ENCODE data around the gene DMRT1. TPM values are rescaled to one million over a fixed set of nuclear protein-coding genes. Genes with fewer than 3 reads are reported as not detected.

The DMRT1 gene
- total RNA-seq, 1 experiment from 2014 or later: 0.47 TPM

- TF ChIP-seq, protein P1, sequence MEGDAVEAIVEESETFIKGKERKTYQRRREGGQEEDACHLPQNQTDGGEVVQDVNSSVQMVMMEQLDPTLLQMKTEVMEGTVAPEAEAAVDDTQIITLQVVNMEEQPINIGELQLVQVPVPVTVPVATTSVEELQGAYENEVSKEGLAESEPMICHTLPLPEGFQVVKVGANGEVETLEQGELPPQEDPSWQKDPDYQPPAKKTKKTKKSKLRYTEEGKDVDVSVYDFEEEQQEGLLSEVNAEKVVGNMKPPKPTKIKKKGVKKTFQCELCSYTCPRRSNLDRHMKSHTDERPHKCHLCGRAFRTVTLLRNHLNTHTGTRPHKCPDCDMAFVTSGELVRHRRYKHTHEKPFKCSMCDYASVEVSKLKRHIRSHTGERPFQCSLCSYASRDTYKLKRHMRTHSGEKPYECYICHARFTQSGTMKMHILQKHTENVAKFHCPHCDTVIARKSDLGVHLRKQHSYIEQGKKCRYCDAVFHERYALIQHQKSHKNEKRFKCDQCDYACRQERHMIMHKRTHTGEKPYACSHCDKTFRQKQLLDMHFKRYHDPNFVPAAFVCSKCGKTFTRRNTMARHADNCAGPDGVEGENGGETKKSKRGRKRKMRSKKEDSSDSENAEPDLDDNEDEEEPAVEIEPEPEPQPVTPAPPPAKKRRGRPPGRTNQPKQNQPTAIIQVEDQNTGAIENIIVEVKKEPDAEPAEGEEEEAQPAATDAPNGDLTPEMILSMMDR (IDR thresholded peaks at IDR 0.05 in 2 of 3, conservative IDR thresholded peaks at IDR 0.05 in 1 of 3; ENCODE audit: borderline replicate concordance in 1 of 3, insufficient read depth in 1 of 3, low read depth in 2 of 3, low read length in 2 of 3): no peak
- TF ChIP-seq, protein P2, sequence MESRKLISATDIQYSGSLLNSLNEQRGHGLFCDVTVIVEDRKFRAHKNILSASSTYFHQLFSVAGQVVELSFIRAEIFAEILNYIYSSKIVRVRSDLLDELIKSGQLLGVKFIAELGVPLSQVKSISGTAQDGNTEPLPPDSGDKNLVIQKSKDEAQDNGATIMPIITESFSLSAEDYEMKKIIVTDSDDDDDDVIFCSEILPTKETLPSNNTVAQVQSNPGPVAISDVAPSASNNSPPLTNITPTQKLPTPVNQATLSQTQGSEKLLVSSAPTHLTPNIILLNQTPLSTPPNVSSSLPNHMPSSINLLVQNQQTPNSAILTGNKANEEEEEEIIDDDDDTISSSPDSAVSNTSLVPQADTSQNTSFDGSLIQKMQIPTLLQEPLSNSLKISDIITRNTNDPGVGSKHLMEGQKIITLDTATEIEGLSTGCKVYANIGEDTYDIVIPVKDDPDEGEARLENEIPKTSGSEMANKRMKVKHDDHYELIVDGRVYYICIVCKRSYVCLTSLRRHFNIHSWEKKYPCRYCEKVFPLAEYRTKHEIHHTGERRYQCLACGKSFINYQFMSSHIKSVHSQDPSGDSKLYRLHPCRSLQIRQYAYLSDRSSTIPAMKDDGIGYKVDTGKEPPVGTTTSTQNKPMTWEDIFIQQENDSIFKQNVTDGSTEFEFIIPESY (IDR thresholded peaks at IDR 0.05; ENCODE audit: extremely low read depth, insufficient replicate concordance, low read length): no peak
- TF ChIP-seq CEBPB (IDR thresholded peaks at IDR 0.05; ENCODE audit: low read depth) (no peak), POLR2AphosphoS5 (IDR thresholded peaks at IDR 0.05; ENCODE audit: low read depth, low read length) (no peak)
These were observed 111.0 kb downstream of the DMRT1 start (continued) for GRCh38 chr9:952546-952945.

DNA sequence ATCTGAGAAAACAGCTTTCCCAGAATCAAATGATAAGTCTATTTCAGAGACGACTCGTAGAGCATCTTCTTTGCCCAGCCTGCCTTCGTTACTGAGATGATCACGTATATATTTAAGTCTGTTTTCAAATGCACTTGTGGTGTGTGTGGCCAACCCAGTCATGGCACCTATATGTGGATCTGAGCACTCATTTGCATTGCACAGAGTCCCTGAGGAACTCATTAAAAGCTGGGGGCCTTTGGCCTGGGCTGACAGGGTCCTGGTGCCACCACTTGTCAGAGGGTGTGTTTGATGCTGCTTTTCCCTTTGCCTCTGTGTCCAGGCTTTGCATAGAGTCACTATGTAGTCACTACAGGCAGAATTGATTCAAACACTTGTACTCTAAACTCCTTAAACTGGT lies 117.6 kb downstream of the DMRT1 start:
- H3K79me2 ChIP-seq (ENCODE audit: insufficient read depth, low read length): no peaks in the 10 kb centered on the region
- H3K9ac ChIP-seq (ENCODE audit: low read length): no peak overlapping the region
- no peaks in the 10 kb centered on the region for H3K36me3 ChIP-seq (ENCODE audit: control insufficient read depth in 1 of 2, insufficient read depth in 2 of 2, low read length in 2 of 2)
- H3K4me3 ChIP-seq (replicated peaks in 1 of 2; ENCODE audit: low read depth in 1 of 2, low read length in 2 of 2): no peak overlapping the region
- H3K4me2 ChIP-seq (ENCODE audit: low read length): no peak overlapping the region
- peaks cover 20% of the 10 kb centered on the region for H3K27me3 ChIP-seq (ENCODE audit: insufficient read depth, low read length)
- TF ChIP-seq EZH2phosphoT487 (IDR thresholded peaks at IDR 0.05; ENCODE audit: borderline replicate concordance) (no peak), CBX3 (IDR thresholded peaks at IDR 0.05; ENCODE audit: low read depth) (no peak)
- TF ChIP-seq, protein P1 (IDR thresholded peaks at IDR 0.05 in 2 of 3, conservative IDR thresholded peaks at IDR 0.05 in 1 of 3; ENCODE audit: borderline replicate concordance in 1 of 3, insufficient read depth in 1 of 3, low read depth in 2 of 3, low read length in 2 of 3): no peak
- TF ChIP-seq, protein P3, sequence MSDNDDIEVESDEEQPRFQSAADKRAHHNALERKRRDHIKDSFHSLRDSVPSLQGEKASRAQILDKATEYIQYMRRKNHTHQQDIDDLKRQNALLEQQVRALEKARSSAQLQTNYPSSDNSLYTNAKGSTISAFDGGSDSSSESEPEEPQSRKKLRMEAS (IDR thresholded peaks at IDR 0.05): no peak
- RAD21 ChIA-PET (ENCODE audit: low non-redundant PET in 1 of 2, low total read pairs in 2 of 2, uncharacterized antibody in 2 of 2, unreplicated experiment in 2 of 2): no interaction called here
- no TSS peak for BruUV-seq (replicated peaks)
- no peaks in the 10 kb centered on the region for H3K9me2 ChIP-seq (ENCODE audit: insufficient read depth)
- POLR2A ChIA-PET: no interaction called here
- no peak overlapping the region for H3K27ac ChIP-seq (ENCODE audit: low read depth, low read length)
- DNase-seq (ENCODE audit: low read depth, low spot score) (no peak), ATAC-seq (no peak)
- no peaks in the 10 kb centered on the region for H3K9me3 ChIP-seq (ENCODE audit: control insufficient read depth in 1 of 2, insufficient read depth in 1 of 2, low read depth in 1 of 2, low read length in 2 of 2)
- no peaks in the 10 kb centered on the region for H3K4me1 ChIP-seq (ENCODE audit: control insufficient read depth in 1 of 2, insufficient read depth in 2 of 2, low read length in 2 of 2)
- H2AFZ ChIP-seq (ENCODE audit: low read depth, low read length, poor library complexity, severe bottlenecking): no peak overlapping the region
- intact Hi-C loops (cut with micrococcal nuclease): no loop called here
- no peaks in the 10 kb centered on the region for H4K20me1 ChIP-seq (ENCODE audit: insufficient read depth)
- CTCF ChIA-PET: interaction anchor here (1.4 kb wide), 1 partner anchor 9 kb away, joined by 3 read pairs; no protein-coding TSS in a partner anchor
